ENCODE measurements around the gene CDK6. TPM values are rescaled to one million over a fixed set of nuclear protein-coding genes. Genes with fewer than 3 reads are reported as not detected.

CDK6 gene
- total RNA-seq, 1 experiment from 2014 or later = 10.5 TPM

- Histone ChIP-seq H3K9me3 (ENCODE audit: low read depth, low read length, poor library complexity, severe bottlenecking) (no peaks in the 10 kb centered on the region), H3K27ac (ENCODE audit: low read depth, low read length, poor library complexity, severe bottlenecking) (no peak overlapping the region), H3K4me1 (ENCODE audit: insufficient read depth, low read length, poor library complexity, severe bottlenecking) (no peaks in the 10 kb centered on the region), H3K27me3 (replicated peaks; ENCODE audit: insufficient read depth, low read depth, low read length, poor library complexity) (peaks cover 9% of the 10 kb centered on the region), H3K36me3 (ENCODE audit: insufficient read depth, low read length, poor library complexity, severe bottlenecking) (no peaks in the 10 kb centered on the region), H3K4me3 (ENCODE audit: low read depth, low read length, poor library complexity, severe bottlenecking) (no peak overlapping the region)
- CTCF ChIA-PET = no interaction called here
- BruUV-seq (replicated peaks) = no TSS peak
- no peak for TF ChIP-seq CTCF (conservative IDR thresholded peaks at IDR 0.05; ENCODE audit: low read depth, low read length)
- TF ChIP-seq EZH2 (IDR thresholded peaks at IDR 0.05; ENCODE audit: borderline replicate concordance, low read depth, low read length, poor library complexity, severe bottlenecking) = no peak
- intact Hi-C loops (cut with micrococcal nuclease; ENCODE audit: unreplicated experiment) = no loop called here
- POLR2A ChIA-PET (ENCODE audit: low non-redundant PET) = no interaction called here
- no peak for DNase-seq (ENCODE audit: low spot score)
Measured at GRCh38 chr7:92881091-92881485, 44.7 kb upstream of the CDK6 start.

DNA sequence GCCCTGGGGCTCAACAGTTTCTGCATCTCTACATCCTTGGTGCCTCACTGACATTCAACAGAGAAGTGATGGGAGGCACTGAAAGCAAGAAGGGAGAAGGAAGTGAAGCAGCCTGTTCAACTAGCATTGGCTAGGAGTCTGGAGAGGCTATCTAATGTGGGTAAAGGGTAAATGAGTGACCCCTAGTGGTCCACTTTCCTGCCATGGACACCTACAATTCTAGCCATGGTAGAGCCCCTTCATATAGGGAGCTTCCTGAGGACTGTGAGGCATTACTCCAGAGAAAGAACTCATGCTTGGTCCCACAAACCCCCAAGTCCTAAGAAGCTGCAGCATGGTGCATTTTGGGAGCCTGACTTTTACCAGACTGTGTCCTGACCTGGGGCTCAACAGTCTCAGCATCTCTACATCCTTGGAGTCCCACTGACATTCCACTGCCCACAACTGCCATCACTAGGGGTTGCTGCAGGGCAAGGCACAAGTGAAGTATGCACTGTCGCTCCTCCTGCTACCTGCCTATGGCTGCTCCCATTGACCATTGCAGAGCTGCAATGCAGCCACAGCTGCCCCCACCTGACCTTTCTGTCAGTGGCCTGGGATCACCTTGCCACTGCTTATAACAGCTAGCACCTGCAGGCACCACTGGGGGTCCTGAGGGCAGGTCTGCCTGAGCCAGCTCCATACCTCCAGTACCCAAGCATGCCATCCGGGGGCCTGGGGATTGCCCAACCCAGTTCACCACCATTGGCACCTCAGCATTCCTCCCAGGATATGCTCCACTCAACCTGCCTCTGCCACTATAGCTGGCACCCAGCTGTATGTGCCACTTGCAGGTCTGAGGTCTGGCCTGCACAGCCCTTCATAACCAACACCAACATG is 44.1 kb upstream of the CDK6 start:
- H3K27me3 ChIP-seq (replicated peaks; ENCODE audit: insufficient read depth, low read depth, low read length, poor library complexity) = peaks cover 9% of the 10 kb centered on the region
- no peak overlapping the region for H3K27ac ChIP-seq (ENCODE audit: low read depth, low read length, poor library complexity, severe bottlenecking)
- CTCF ChIA-PET = no interaction called here
- H3K4me3 ChIP-seq (ENCODE audit: low read depth, low read length, poor library complexity, severe bottlenecking) = no peak overlapping the region
- H3K9me3 ChIP-seq (ENCODE audit: low read depth, low read length, poor library complexity, severe bottlenecking) = no peaks in the 10 kb centered on the region
- POLR2A ChIA-PET (ENCODE audit: low non-redundant PET) = no interaction called here
- intact Hi-C loops (cut with micrococcal nuclease; ENCODE audit: unreplicated experiment) = no loop called here
- peak; percentile 29; the same call in 1 of the 2 replicates for TF ChIP-seq CTCF (conservative IDR thresholded peaks at IDR 0.05; ENCODE audit: low read depth, low read length)
- no peak for TF ChIP-seq EZH2 (IDR thresholded peaks at IDR 0.05; ENCODE audit: borderline replicate concordance, low read depth, low read length, poor library complexity, severe bottlenecking)
- peak; percentile 45 for DNase-seq (ENCODE audit: low spot score)
- no peaks in the 10 kb centered on the region for H3K36me3 ChIP-seq (ENCODE audit: insufficient read depth, low read length, poor library complexity, severe bottlenecking)
- no peaks in the 10 kb centered on the region for H3K4me1 ChIP-seq (ENCODE audit: insufficient read depth, low read length, poor library complexity, severe bottlenecking)
- BruUV-seq (replicated peaks) = no TSS peak

GRCh38 chr7:92877367-92877766 is 41.0 kb upstream of the CDK6 start:
- Histone ChIP-seq H3K4me3 (ENCODE audit: low read depth, low read length, poor library complexity, severe bottlenecking) (no peak overlapping the region), H3K27me3 (replicated peaks; ENCODE audit: insufficient read depth, low read depth, low read length, poor library complexity) (peaks cover 5% of the 10 kb centered on the region), H3K9me3 (ENCODE audit: low read depth, low read length, poor library complexity, severe bottlenecking) (no peaks in the 10 kb centered on the region), H3K36me3 (ENCODE audit: insufficient read depth, low read length, poor library complexity, severe bottlenecking) (no peaks in the 10 kb centered on the region), H3K4me1 (ENCODE audit: insufficient read depth, low read length, poor library complexity, severe bottlenecking) (no peaks in the 10 kb centered on the region), H3K27ac (ENCODE audit: low read depth, low read length, poor library complexity, severe bottlenecking) (no peak overlapping the region)
- POLR2A ChIA-PET (ENCODE audit: low non-redundant PET) = no interaction called here
- no peak for DNase-seq (ENCODE audit: low spot score)
- intact Hi-C loops (cut with micrococcal nuclease; ENCODE audit: unreplicated experiment) = no loop called here
- CTCF ChIA-PET = no interaction called here
- no peak for TF ChIP-seq CTCF (conservative IDR thresholded peaks at IDR 0.05; ENCODE audit: low read depth, low read length)
- TF ChIP-seq EZH2 (IDR thresholded peaks at IDR 0.05; ENCODE audit: borderline replicate concordance, low read depth, low read length, poor library complexity, severe bottlenecking) = no peak
- no TSS peak for BruUV-seq (replicated peaks)

All from A673 (cell line).